IMR-90 (cell line): ENCODE data around the gene PAM.

Experiments
- BHLHE40 ChIP-seq: fragments of 150-350 bp; IDR thresholded peaks from 2 replicates; pipeline ENCODE4 v1.6.1; 2016; ENCODE audit warnings: mild to moderate bottlenecking, low read depth, low read length
- CTCF ChIP-seq: conservative IDR thresholded peaks from 2 replicates; pipeline ENCODE4 v1.5.1; 2012; ENCODE audit warnings: mild to moderate bottlenecking, low read depth, low read length, improper control_type of control experiment
- NFE2L2 ChIP-seq: fragments of 150-350 bp; IDR thresholded peaks from 2 replicates; pipeline ENCODE4 v1.6.1; 2016; ENCODE audit warnings: low read depth, mild to moderate bottlenecking, low read length
- RCOR1 ChIP-seq: IDR thresholded peaks from 2 replicates; pipeline ENCODE4 v1.6.1; 2012; ENCODE audit warnings: mild to moderate bottlenecking, low read length, improper control_type of control experiment; ENCODE audit not compliant: insufficient replicate concordance

DNA sequence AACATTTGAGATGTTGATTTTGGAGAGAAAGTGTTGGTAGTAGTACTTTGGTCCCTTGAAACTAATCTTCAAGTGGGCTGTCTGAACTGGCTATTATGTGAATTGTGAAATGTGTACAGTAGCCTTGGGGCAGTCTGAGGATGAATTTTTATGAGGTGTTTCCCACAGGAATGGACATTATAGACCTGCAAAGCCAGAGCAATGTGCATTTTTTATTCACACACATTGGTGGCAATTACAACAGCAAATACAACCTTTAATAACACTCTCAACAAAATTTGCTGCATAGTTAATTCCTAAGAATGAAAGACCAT, 147.0 kb downstream of the PAM start:
- TF ChIP-seq CTCF (no peak), RCOR1 (no peak), BHLHE40 (no peak), NFE2L2 (no peak)
